ENCODE results near the gene SPACA6.

DNA sequence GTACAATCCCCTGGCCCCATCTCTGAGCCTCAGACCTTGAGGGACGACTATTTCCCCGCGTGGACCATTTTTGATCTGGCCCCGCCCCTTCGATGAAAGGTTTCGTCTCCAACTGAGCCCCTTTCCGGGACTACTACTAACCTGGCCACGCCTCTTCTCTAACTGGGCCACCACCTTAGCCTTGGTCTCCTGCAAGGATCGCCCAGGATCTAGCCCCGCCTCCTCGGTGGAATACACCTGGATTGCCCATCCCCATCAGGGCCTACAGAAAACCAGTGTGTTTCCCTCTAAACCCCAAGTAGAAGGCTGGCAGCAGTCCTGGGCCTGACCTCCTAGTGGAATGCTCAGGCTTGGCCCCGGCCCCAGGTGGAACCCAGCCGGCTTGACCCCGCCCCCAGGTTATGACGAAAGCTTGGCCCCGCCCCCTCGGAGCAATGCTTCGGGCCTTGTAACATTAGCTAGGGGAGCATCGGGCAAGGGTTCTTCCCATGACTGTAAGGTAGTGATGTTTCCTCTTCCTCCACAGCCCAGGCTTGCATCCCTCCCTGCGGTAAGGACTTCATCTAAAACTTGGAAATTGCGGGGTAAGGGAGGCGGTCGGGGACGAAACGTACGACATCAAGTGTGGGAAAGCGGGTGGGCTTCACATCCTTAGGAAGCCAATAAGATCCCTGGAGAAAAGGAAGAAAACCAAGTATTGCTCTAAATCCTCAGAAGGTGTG is 9.1 kb downstream of the SPACA6 start:
- no peak for TF ChIP-seq POLR2AphosphoS5 (IDR thresholded peaks at IDR 0.05; ENCODE audit: low read depth, low read length)
- TF ChIP-seq POLR2A (IDR thresholded peaks at IDR 0.05; ENCODE audit: low read depth, low read length), result no peak

Data from GM12892 (cell line).